Uterus (tissue), 4 donors: ENCODE data around the gene MITF. TPM values are rescaled to one million over a fixed set of nuclear protein-coding genes. Genes with fewer than 3 reads are reported as not detected.

ENCODE experiments used
- DNase-seq, 2 donors: peaks; one replicate each; pipeline ENCODE4 v3.0.0-alpha.2; 2019 to 2020
- H3K27ac ChIP-seq, 2 donors: fragments of 200-600 bp; sonication (generic); 1 replicate in 1 of 2; 2 replicates in 1 of 2; pipeline ENCODE4 v1.5.1; 2016 to 2018
- H3K27me3 ChIP-seq, 2 donors: fragments of 200-600 bp; sonication (generic); one replicate each; pipeline ENCODE4 v1.5.1; 2018 to 2019; ENCODE audit warnings: control low read depth in 1 of 2
- H3K36me3 ChIP-seq, 2 donors: fragments of 200-600 bp; sonication (generic); one replicate each; pipeline ENCODE4 v1.5.1; 2019; ENCODE audit warnings: control low read depth in 1 of 2
- H3K4me1 ChIP-seq, 2 donors: fragments of 200-600 bp; sonication (generic); one replicate each; pipeline ENCODE4 v1.5.1; 2018 to 2019; ENCODE audit warnings: control low read depth in 1 of 2
- H3K4me3 ChIP-seq, 2 donors: fragments of 200-600 bp; sonication (generic); 1 replicate in 1 of 2; 2 replicates in 1 of 2; pipeline ENCODE4 v1.5.1; 2018 to 2019; ENCODE audit warnings: mild to moderate bottlenecking in 1 of 2
- H3K9me3 ChIP-seq, 2 donors: fragments of 200-600 bp; sonication (generic); one replicate each; pipeline ENCODE4 v1.5.1; 2019; ENCODE audit warnings: control low read depth in 1 of 2
- CTCF ChIP-seq, 4 experiments: fragments of 200-600 bp in 2 of 4; fragments of 450-650 bp in 2 of 4; sonication (generic) in 2 of 4; IDR thresholded peaks; one replicate each; pipeline ENCODE4 v1.5.1; 2016 to 2019; ENCODE audit warnings: antibody characterized with exemption in 4 of 4, mild to moderate bottlenecking in 2 of 4, moderate library complexity in 1 of 4
- POLR2A ChIP-seq, 2 donors: fragments of 450-650 bp; IDR thresholded peaks; one replicate each; pipeline ENCODE4 v1.6.1; 2016; ENCODE audit warnings: antibody characterized with exemption in 2 of 2, mild to moderate bottlenecking in 1 of 2, moderate library complexity in 1 of 2
- intact Hi-C: fragments of 100-400 bp; cut with DNase I; formaldehyde crosslinking; loops from one replicate; pipeline ENCODE4 v1.15.1; 2023; ENCODE audit warnings: low total_unique reads
- total RNA-seq, 4 donors: library from RNA; depleted of rRNA in 3 of 4; stranded (reverse); fragments of >200 nt in 3 of 4; gene quantifications; one replicate each; pipeline versions ENCODE4 v1.1.0 to v1.2.4, GENCODE V29; 2014 to 2023
- donor health status: DM: yes; HTN: yes; CAD: no.

MITF gene
- total RNA-seq, 4 donors from 2014 or later = 18.2 to 66.0 (median 52.6) TPM

DNA sequence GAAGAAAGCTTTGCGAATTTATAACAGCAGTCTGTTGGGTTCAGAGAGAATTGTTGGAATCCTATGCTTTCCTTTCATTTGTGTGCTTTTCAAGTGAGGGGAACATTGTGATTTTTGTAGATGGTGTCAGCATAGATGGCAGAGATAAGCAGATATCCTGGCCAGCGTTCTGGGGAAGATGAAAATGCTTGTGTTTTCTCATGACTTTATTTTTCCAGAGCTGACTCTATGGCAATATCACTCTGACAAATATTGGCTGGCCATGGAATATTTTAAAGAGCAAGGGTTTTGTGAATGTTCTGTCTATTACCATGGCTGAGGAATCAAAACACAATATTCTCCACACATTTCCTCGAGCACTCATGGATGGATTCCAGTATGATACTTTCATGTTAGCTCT is 108.8 kb downstream of the MITF start:
- H3K4me3 ChIP-seq = no peak overlapping the region
- intact Hi-C loops = no loop called here
- H3K27me3 ChIP-seq = no peaks in the 10 kb centered on the region
- H3K9me3 ChIP-seq = no peaks in the 10 kb centered on the region
- TF ChIP-seq POLR2A (IDR thresholded peaks at IDR 0.05) (no peak), CTCF (IDR thresholded peaks at IDR 0.05) (no peak)
- no peak for DNase-seq
- H3K4me1 ChIP-seq = no peaks in the 10 kb centered on the region
- H3K36me3 ChIP-seq = no peaks in the 10 kb centered on the region
- no peak overlapping the region for H3K27ac ChIP-seq

DNA sequence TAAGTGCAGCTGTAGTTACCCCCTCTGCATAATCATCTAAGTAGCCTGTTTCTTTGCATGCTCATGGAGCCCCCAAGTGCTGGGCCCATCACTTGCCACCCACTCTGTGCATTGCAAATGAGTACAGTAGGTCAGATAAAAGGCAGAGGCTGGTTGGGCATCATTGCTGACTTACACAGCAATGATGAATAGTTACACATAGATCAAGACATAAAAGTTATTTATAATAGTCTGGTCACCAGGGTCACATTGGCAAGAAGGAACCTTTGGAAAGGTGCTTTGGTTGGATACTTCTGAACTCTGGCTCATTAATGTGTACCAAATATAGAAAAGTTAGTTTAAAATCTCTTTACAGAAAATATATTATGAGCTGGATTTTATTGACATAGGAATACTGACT is 111.6 kb downstream of the MITF start:
- H3K4me3 ChIP-seq = no peak overlapping the region
- DNase-seq = no peak
- intact Hi-C loops = no loop called here
- H3K4me1 ChIP-seq = peaks cover 0 to 6% of the 10 kb centered on the region in 2 donors
- no peak for TF ChIP-seq CTCF (IDR thresholded peaks at IDR 0.05)
- TF ChIP-seq POLR2A (IDR thresholded peaks at IDR 0.05) = no peak
- H3K36me3 ChIP-seq = no peaks in the 10 kb centered on the region
- H3K9me3 ChIP-seq = no peaks in the 10 kb centered on the region
- H3K27ac ChIP-seq = no peak overlapping the region
- H3K27me3 ChIP-seq = no peaks in the 10 kb centered on the region

- intact Hi-C loops = no loop called here
Measured at GRCh38 chr3:69853027-69853426, 113.8 kb downstream of the MITF start.

GRCh38 chr3:69855436-69856162 is 116.3 kb downstream of the MITF start:
- peaks cover 0 to 6% of the 10 kb centered on the region in 2 donors for H3K4me1 ChIP-seq
- DNase-seq = no peak
- H3K27ac ChIP-seq = peak overlapping the region; percentile 12 to 33
- H3K27me3 ChIP-seq = no peaks in the 10 kb centered on the region
- TF ChIP-seq CTCF (IDR thresholded peaks at IDR 0.05) (peak in 2 of 4 experiments; percentile 19 to 25), POLR2A (IDR thresholded peaks at IDR 0.05) (no peak)
- H3K36me3 ChIP-seq = no peaks in the 10 kb centered on the region
- no peak overlapping the region for H3K4me3 ChIP-seq
- H3K9me3 ChIP-seq = no peaks in the 10 kb centered on the region
- intact Hi-C loops = no loop called here

More at GRCh38 chr3:69853027-69853426, 113.8 kb downstream of the MITF start:
- H3K9me3 ChIP-seq = no peaks in the 10 kb centered on the region
- H3K27me3 ChIP-seq = no peaks in the 10 kb centered on the region
- peaks cover 0 to 6% of the 10 kb centered on the region in 2 donors for H3K4me1 ChIP-seq
- no peak overlapping the region for H3K27ac ChIP-seq
- TF ChIP-seq POLR2A (IDR thresholded peaks at IDR 0.05) (no peak), CTCF (IDR thresholded peaks at IDR 0.05) (no peak)
- no peak for DNase-seq
- no peak overlapping the region for H3K4me3 ChIP-seq
- H3K36me3 ChIP-seq = no peaks in the 10 kb centered on the region

- no peak for DNase-seq
- Histone ChIP-seq H3K4me3 (no peak overlapping the region), H3K9me3 (no peaks in the 10 kb centered on the region), H3K27ac (no peak overlapping the region), H3K27me3 (no peaks in the 10 kb centered on the region), H3K36me3 (no peaks in the 10 kb centered on the region), H3K4me1 (peaks cover 0 to 6% of the 10 kb centered on the region in 2 donors)
- TF ChIP-seq CTCF (IDR thresholded peaks at IDR 0.05) (no peak), POLR2A (IDR thresholded peaks at IDR 0.05) (no peak)
- intact Hi-C loops = no loop called here
Measured at GRCh38 chr3:69856965-69857705, 117.9 kb downstream of the MITF start.
